Measurements from ENCODE around the gene HPX.

Gene HPX

DNA sequence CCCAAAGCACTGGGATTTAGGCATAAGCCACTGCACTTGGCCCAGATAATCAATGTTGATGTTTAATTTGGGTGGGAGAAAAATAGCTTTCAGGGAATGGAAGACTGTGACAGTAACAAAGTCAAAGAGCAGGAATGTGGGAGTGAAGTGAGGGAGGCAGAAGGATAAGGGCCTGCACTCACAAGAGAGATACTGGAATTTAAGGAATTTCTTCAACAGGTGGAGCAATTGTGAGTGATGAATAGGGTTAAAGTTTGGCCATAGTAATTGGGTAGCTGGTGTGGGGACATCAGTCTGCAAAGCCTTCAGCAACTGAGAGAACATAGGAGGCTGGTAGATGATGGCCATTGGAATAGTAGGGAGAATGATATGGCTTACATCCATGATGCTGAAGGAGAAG lies 13.3 kb downstream of the HPX start:
- no peak for ATAC-seq
- no peak for TF ChIP-seq TOX (CRISPR knock-in tag; IDR thresholded peaks at IDR 0.05; ENCODE audit: borderline replicate concordance)
- TF ChIP-seq, protein P1, sequence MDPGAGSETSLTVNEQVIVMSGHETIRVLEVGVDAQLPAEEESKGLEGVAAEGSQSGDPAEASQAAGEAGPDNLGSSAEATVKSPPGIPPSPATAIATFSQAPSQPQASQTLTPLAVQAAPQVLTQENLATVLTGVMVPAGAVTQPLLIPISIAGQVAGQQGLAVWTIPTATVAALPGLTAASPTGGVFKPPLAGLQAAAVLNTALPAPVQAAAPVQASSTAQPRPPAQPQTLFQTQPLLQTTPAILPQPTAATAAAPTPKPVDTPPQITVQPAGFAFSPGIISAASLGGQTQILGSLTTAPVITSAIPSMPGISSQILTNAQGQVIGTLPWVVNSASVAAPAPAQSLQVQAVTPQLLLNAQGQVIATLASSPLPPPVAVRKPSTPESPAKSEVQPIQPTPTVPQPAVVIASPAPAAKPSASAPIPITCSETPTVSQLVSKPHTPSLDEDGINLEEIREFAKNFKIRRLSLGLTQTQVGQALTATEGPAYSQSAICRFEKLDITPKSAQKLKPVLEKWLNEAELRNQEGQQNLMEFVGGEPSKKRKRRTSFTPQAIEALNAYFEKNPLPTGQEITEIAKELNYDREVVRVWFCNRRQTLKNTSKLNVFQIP (CRISPR knock-in tag; IDR thresholded peaks at IDR 0.05; ENCODE audit: borderline replicate concordance, low read depth) = no peak
- TF ChIP-seq CSDC2 (CRISPR knock-in tag; IDR thresholded peaks at IDR 0.05) = no peak

DNA sequence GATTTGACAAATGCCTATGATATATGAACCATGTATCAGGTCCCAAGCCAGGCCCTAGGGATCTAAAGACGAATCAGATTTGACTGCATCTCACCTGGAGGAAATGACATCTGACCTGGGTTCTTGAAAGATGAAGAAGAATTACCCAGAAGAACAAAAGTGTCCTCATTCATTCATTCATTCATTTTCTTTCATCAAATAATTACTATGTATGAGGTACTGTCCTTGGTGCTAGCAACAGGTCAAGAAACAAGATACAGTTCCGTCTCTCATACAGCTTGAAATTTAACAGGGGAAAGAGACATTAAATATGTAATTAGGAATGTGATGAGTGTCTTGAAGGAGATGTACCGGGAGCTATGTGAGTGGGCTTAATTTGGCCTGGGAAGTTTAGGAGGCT lies 20.1 kb downstream of the HPX start:
- ATAC-seq = no peak

DNA sequence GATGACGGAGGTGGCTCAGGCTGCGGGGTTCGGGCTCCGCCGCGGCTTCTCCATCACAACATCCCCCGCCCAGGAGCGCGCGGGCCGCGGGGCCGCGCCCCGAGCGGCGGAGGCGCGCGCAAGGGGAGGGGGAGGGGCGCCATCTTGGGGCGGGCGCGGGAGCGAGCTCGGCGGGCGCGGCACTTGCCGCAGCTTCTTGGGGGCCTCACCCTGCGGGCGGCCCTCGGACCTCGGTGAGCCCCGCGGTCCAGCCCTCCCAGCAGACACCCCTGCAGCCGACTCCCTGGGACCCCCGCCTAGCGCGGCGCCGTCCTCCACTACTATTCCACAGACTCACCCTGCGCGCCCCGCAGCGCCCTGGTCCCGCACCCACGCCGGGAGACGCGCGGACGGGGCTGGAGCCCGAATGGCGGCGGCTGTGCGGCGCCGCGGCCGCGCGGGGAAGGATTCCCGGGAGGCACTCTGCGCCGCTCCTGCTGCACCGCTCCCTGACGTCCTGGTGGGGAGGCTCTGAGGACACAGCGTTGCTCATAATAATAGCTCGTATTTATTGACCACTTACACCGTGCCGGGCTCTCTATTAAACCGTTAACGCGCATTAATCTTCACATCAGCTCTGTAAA lies 21.7 kb downstream of the HPX start, which contains the start of gene APBB1:
Gene APBB1 (minus strand): TSS at position 86 of the 623 bp plus-strand sequence. CDS start 7,747 bp downstream, outside the sequence.
- peak; percentile 85 for ATAC-seq
- TF ChIP-seq CSDC2 (CRISPR knock-in tag; IDR thresholded peaks at IDR 0.05) (peak; percentile 93), TOX (CRISPR knock-in tag; IDR thresholded peaks at IDR 0.05; ENCODE audit: borderline replicate concordance) (no peak), ARNTL (CRISPR knock-in tag; IDR thresholded peaks at IDR 0.05; ENCODE audit: borderline replicate concordance, low read depth) (no peak), ESRRG (CRISPR knock-in tag; IDR thresholded peaks at IDR 0.05) (no peak), OSR1 (CRISPR knock-in tag; IDR thresholded peaks at IDR 0.05) (no peak), ZNF8 (CRISPR knock-in tag; IDR thresholded peaks at IDR 0.05) (peak; percentile 29; the same call in 1 of the 2 replicates), RARB (CRISPR knock-in tag; IDR thresholded peaks at IDR 0.05) (no peak), ZFP30 (CRISPR knock-in tag; IDR thresholded peaks at IDR 0.05) (no peak), ZFP3 (CRISPR knock-in tag; IDR thresholded peaks at IDR 0.05) (peak; percentile 73), ZC3H10 (CRISPR knock-in tag; IDR thresholded peaks at IDR 0.05) (0 out of 2 replicates have a peak, but pooled peaks have one; percentile 12), PPARA (CRISPR knock-in tag; IDR thresholded peaks at IDR 0.05; ENCODE audit: borderline replicate concordance) (0 out of 2 replicates have a peak, but pooled peaks have one; percentile 5), ISL1 (CRISPR knock-in tag; IDR thresholded peaks at IDR 0.05) (no peak)
- TF ChIP-seq, protein P2, sequence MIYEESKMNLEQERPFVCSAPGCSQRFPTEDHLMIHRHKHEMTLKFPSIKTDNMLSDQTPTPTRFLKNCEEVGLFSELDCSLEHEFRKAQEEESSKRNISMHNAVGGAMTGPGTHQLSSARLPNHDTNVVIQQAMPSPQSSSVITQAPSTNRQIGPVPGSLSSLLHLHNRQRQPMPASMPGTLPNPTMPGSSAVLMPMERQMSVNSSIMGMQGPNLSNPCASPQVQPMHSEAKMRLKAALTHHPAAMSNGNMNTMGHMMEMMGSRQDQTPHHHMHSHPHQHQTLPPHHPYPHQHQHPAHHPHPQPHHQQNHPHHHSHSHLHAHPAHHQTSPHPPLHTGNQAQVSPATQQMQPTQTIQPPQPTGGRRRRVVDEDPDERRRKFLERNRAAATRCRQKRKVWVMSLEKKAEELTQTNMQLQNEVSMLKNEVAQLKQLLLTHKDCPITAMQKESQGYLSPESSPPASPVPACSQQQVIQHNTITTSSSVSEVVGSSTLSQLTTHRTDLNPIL (CRISPR knock-in tag; IDR thresholded peaks at IDR 0.05; ENCODE audit: low read depth) = no peak

More for the DNA sequence above, 20.1 kb downstream of the HPX start:
- TF ChIP-seq GLIS3 (CRISPR knock-in tag; IDR thresholded peaks at IDR 0.05) (no peak), SNAI2 (CRISPR knock-in tag; IDR thresholded peaks at IDR 0.05) (no peak), RARB (CRISPR knock-in tag; IDR thresholded peaks at IDR 0.05) (no peak), TCF4 (CRISPR knock-in tag; IDR thresholded peaks at IDR 0.05; ENCODE audit: borderline replicate concordance) (no peak), CSDC2 (CRISPR knock-in tag; IDR thresholded peaks at IDR 0.05) (no peak), ARNTL (CRISPR knock-in tag; IDR thresholded peaks at IDR 0.05; ENCODE audit: borderline replicate concordance, low read depth) (no peak), ZNF70 (CRISPR knock-in tag; IDR thresholded peaks at IDR 0.05) (no peak), ZNF565 (CRISPR knock-in tag; conservative IDR thresholded peaks at IDR 0.05; ENCODE audit: low read depth) (no peak), ISL1 (CRISPR knock-in tag; IDR thresholded peaks at IDR 0.05) (no peak), ZC3H10 (CRISPR knock-in tag; IDR thresholded peaks at IDR 0.05) (no peak), ZFP3 (CRISPR knock-in tag; IDR thresholded peaks at IDR 0.05) (no peak), PPARA (CRISPR knock-in tag; IDR thresholded peaks at IDR 0.05; ENCODE audit: borderline replicate concordance) (no peak), BACH2 (CRISPR knock-in tag; IDR thresholded peaks at IDR 0.05; ENCODE audit: borderline replicate concordance) (no peak), OSR1 (CRISPR knock-in tag; IDR thresholded peaks at IDR 0.05) (no peak)
- TF ChIP-seq, protein P2 (CRISPR knock-in tag; IDR thresholded peaks at IDR 0.05; ENCODE audit: low read depth) = no peak
- TF ChIP-seq, protein P3, sequence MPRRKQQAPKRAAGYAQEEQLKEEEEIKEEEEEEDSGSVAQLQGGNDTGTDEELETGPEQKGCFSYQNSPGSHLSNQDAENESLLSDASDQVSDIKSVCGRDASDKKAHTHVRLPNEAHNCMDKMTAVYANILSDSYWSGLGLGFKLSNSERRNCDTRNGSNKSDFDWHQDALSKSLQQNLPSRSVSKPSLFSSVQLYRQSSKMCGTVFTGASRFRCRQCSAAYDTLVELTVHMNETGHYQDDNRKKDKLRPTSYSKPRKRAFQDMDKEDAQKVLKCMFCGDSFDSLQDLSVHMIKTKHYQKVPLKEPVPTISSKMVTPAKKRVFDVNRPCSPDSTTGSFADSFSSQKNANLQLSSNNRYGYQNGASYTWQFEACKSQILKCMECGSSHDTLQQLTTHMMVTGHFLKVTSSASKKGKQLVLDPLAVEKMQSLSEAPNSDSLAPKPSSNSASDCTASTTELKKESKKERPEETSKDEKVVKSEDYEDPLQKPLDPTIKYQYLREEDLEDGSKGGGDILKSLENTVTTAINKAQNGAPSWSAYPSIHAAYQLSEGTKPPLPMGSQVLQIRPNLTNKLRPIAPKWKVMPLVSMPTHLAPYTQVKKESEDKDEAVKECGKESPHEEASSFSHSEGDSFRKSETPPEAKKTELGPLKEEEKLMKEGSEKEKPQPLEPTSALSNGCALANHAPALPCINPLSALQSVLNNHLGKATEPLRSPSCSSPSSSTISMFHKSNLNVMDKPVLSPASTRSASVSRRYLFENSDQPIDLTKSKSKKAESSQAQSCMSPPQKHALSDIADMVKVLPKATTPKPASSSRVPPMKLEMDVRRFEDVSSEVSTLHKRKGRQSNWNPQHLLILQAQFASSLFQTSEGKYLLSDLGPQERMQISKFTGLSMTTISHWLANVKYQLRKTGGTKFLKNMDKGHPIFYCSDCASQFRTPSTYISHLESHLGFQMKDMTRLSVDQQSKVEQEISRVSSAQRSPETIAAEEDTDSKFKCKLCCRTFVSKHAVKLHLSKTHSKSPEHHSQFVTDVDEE (CRISPR knock-in tag; IDR thresholded peaks at IDR 0.05) = no peak
- TF ChIP-seq, protein P1 (CRISPR knock-in tag; IDR thresholded peaks at IDR 0.05; ENCODE audit: borderline replicate concordance, low read depth) = no peak
- TF ChIP-seq, protein P4, sequence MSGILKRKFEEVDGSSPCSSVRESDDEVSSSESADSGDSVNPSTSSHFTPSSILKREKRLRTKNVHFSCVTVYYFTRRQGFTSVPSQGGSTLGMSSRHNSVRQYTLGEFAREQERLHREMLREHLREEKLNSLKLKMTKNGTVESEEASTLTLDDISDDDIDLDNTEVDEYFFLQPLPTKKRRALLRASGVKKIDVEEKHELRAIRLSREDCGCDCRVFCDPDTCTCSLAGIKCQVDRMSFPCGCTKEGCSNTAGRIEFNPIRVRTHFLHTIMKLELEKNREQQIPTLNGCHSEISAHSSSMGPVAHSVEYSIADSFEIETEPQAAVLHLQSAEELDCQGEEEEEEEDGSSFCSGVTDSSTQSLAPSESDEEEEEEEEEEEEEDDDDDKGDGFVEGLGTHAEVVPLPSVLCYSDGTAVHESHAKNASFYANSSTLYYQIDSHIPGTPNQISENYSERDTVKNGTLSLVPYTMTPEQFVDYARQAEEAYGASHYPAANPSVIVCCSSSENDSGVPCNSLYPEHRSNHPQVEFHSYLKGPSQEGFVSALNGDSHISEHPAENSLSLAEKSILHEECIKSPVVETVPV (CRISPR knock-in tag; IDR thresholded peaks at IDR 0.05) = no peak

Measured in SK-N-SH treated with all-trans-retinoic acid at 6 μM for 48 hours (cell line).